Skeletal muscle tissue (tissue), 4 donors: ENCODE measurements around the gene EBI3. TPM values are rescaled to one million over a fixed set of nuclear protein-coding genes. Genes with fewer than 3 reads are reported as not detected.
"Not testable (repeated sequence)": the region's sequence is repeated elsewhere in the genome, so short reads cannot be mapped to it uniquely, and the experiment has no call there.

ENCODE experiments used
- H3K27ac ChIP-seq: one replicate; pipeline ENCODE4 v1.7.0; 2013; ENCODE audit warnings: mild to moderate bottlenecking, low read depth, low read length, inconsistent platforms
- H3K27me3 ChIP-seq, 3 donors: one replicate each; pipeline ENCODE4 v1.7.0; 2013; ENCODE audit warnings: low read length in 3 of 3; ENCODE audit not compliant: control insufficient read depth in 3 of 3, insufficient read depth in 3 of 3
- H3K36me3 ChIP-seq, 3 donors: one replicate each; pipeline ENCODE4 v1.7.0; 2013; ENCODE audit warnings: low read length in 3 of 3; ENCODE audit not compliant: control insufficient read depth in 3 of 3, insufficient read depth in 3 of 3
- H3K4me1 ChIP-seq, 3 donors: one replicate each; pipeline ENCODE4 v1.7.0; 2013; ENCODE audit warnings: low read length in 3 of 3, mild to moderate bottlenecking in 3 of 3; ENCODE audit not compliant: control insufficient read depth in 3 of 3, insufficient read depth in 3 of 3
- H3K4me3 ChIP-seq, 3 donors: one replicate each; pipeline ENCODE4 v1.7.0; 2013; ENCODE audit warnings: low read length in 3 of 3
- H3K9ac ChIP-seq, 3 donors: one replicate each; pipeline ENCODE4 v1.7.0; 2013; ENCODE audit warnings: low read length in 3 of 3, mild to moderate bottlenecking in 3 of 3, moderate library complexity in 2 of 3, low read depth in 1 of 3
- H3K9me3 ChIP-seq, 3 donors: one replicate each; pipeline ENCODE4 v1.7.0; 2013; ENCODE audit warnings: low read length in 3 of 3; ENCODE audit not compliant: control insufficient read depth in 3 of 3
- total RNA-seq: library from RNA; depleted of rRNA; stranded (reverse); fragments of >200 nt; gene quantifications from one replicate; pipeline ENCODE4 v1.2.3, GENCODE V29; 2014
- donor health status: Osteomylitis.

The EBI3 gene
- total RNA-seq, 1 donor from 2014 or later = not detected

DNA sequence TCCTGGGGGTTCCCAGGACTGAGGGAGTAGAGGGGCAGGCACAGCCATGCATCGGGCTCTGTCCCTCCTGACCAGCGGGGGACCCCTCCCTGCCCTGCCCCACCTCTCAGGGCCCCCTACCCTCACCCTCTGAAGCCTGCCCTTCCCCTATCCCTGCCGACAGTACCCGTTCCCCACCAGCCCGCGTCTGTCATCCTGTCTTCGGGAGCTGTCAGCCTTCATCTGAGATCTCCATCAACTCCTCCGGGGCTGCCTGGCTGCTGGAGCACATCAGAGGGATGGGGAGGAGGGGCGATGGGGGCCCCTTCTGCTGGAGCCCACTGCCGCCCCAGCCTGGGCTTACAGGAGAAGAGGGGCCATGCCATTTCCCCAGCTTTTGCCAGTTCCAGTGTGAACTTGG is 43.6 kb downstream of the EBI3 start:
- H3K4me3 ChIP-seq = no peak overlapping the region
- peaks cover 12 to 15% (median 12%) of the 10 kb centered on the region in 3 donors for H3K36me3 ChIP-seq
- H3K27ac ChIP-seq = no peak overlapping the region
- peaks cover 2 to 8% (median 3%) of the 10 kb centered on the region in 3 donors for H3K27me3 ChIP-seq
- H3K9ac ChIP-seq = no peak overlapping the region
- no peaks in the 10 kb centered on the region for H3K9me3 ChIP-seq
- no peaks in the 10 kb centered on the region for H3K4me1 ChIP-seq

DNA sequence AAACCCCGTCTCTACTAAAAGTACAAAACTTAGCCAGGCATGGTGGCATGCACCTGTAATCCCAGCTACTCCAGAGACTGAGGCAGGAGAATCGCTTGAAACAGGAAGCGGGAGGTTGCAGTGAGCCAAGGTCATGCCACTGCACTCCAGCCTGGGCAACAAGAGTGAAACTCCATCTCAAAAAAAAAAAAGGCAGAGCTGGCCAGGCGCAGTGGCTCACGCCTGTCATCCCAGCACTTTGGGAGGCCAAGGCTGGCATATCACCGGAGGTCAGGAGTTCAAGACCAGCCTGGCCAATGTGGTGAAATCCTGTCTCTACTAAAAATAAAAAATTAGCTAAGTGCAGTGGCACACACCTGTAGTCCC is 45.0 kb downstream of the EBI3 start:
- peaks cover 9 to 15% (median 10%) of the 10 kb centered on the region in 3 donors for H3K27me3 ChIP-seq
- H3K9ac ChIP-seq, H3K36me3 ChIP-seq, H3K9me3 ChIP-seq, H3K4me1 ChIP-seq, H3K27ac ChIP-seq, H3K4me3 ChIP-seq: not testable (repeated sequence)

DNA sequence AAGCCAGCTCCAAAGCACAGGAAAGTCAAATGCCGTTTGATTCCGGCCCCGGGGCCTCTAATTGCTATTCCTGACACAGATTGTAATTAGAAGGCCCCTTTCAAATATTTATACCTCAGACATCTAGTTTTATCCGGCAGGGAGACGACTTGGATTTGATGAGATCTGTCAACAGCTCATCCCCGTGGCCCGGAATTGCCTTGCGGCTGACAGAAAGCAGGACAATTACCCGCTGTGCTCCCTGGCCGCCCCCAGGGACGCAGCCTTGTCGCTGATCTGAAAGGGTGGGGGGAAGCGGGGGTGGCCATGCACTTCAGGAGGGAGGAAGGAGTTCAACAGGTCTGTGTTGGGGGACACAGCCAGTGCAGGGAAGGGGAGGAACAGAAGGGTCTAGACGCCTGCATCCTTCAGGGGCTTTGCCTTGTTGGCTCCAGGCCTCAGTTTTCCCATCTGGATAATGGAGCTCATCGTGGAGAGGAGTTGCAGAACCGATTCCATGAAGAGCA is 47.9 kb downstream of the EBI3 start:
- Histone ChIP-seq H3K9ac (no peak overlapping the region), H3K27me3 (peaks cover 24 to 35% (median 31%) of the 10 kb centered on the region in 3 donors), H3K36me3 (no peaks in the 10 kb centered on the region), H3K4me1 (peaks cover 0 to 3% (median 0%) of the 10 kb centered on the region in 3 donors), H3K27ac (no peak overlapping the region), H3K4me3 (no peak overlapping the region), H3K9me3 (no peaks in the 10 kb centered on the region)

DNA sequence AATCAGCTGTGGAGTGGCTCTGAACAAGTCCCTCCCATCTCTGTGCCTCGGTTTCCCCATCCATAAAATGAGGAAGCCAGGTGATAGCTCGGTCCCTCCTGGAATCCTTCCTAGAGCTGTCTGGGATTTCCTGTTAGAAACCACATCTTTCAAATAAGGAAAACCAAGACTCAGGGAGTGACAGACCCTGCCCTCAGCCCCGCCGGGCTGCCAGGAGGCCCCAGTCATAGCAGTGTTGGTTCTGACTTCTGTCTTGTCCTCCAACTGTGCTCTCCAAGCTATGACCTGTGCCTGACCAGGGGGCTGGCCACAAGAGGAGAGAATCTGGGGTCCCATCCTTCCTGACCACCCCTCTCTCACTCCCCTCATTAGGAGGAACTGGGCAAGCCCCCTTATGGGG is 48.7 kb downstream of the EBI3 start:
- Histone ChIP-seq H3K27ac (no peak overlapping the region), H3K4me1 (peaks cover 0 to 3% (median 0%) of the 10 kb centered on the region in 3 donors), H3K9ac (no peak overlapping the region), H3K36me3 (no peaks in the 10 kb centered on the region), H3K9me3 (no peaks in the 10 kb centered on the region), H3K27me3 (peaks cover 28 to 39% (median 34%) of the 10 kb centered on the region in 3 donors), H3K4me3 (no peak overlapping the region)

DNA sequence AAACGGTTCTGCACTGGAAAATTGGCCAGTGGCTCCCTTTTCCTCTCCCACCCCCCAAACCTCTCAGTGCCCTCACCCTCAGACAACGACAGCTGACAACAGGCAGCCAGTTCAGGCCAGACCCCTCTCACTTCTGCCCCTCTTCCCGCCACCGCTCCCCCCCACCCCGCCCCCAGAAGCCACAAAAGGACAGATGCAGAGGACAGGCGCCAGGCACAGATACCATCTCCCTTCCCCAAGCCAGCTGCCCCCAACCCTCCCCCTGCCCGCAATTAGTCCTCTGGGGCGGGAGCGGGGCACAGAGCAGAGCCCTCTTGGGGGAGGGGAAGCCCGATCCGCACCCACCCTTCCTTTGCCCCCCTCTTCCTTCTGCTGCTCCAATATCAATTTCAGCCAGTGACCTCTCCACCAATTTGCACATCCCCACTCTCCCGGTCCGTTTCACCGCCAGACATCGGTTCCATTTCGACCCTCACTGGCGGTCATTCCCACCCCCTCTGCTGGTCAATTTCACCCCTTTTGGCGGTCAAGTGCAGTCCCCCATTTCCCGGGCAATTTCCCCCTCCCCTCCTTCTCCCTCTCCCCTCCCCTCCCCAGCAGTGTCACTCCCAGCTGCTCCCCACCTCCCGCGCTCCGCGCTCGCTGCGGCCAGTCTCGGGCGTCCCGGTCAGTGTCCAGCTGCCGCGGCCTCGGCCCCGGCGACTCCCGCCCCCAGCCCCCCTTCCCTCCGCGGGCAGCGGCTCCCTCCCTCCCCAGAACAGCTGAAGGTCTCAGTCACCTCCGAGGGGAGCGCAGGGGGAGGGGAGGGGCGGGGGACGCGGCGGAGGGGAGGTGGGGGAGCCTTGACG is 49.3 kb downstream of the EBI3 start, which contains the start of gene SHD:
SHD (plus strand) TSS at position 848 of the 848 bp plus-strand sequence. CDS start 798 bp downstream, outside the sequence.
- H3K4me3 ChIP-seq = no peak within 1 kb of the TSS
- no peaks in the 10 kb centered on the region for H3K36me3 ChIP-seq
- H3K4me1 ChIP-seq = peaks cover 0 to 3% (median 0%) of the 10 kb centered on the region in 3 donors
- no peak within 1 kb of the TSS for H3K9ac ChIP-seq
- no peaks in the 10 kb centered on the region for H3K9me3 ChIP-seq
- H3K27me3 ChIP-seq = peaks cover 31 to 41% (median 34%) of the 10 kb centered on the region in 3 donors
- no peak within 1 kb of the TSS for H3K27ac ChIP-seq

DNA sequence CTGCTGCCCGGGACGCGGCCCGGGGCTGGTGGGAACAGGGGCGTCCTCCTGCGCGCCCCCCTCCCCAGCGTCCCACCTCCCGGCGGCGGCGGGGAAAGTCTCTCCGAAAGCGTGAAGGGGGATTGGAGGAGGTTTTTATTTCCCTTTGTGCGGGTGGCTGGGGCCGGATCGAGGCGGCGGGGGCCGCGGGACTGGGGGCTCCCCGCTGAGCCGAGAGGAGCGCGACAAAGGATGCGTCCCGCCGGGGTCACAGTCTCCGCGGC is 49.9 kb downstream of the EBI3 start:
- no peaks in the 10 kb centered on the region for H3K36me3 ChIP-seq
- no peak overlapping the region for H3K27ac ChIP-seq
- H3K4me3 ChIP-seq = no peak overlapping the region
- no peak overlapping the region for H3K9ac ChIP-seq
- H3K9me3 ChIP-seq = no peaks in the 10 kb centered on the region
- H3K27me3 ChIP-seq = peaks cover 31 to 41% (median 34%) of the 10 kb centered on the region in 3 donors
- peaks cover 0 to 3% (median 0%) of the 10 kb centered on the region in 3 donors for H3K4me1 ChIP-seq

DNA sequence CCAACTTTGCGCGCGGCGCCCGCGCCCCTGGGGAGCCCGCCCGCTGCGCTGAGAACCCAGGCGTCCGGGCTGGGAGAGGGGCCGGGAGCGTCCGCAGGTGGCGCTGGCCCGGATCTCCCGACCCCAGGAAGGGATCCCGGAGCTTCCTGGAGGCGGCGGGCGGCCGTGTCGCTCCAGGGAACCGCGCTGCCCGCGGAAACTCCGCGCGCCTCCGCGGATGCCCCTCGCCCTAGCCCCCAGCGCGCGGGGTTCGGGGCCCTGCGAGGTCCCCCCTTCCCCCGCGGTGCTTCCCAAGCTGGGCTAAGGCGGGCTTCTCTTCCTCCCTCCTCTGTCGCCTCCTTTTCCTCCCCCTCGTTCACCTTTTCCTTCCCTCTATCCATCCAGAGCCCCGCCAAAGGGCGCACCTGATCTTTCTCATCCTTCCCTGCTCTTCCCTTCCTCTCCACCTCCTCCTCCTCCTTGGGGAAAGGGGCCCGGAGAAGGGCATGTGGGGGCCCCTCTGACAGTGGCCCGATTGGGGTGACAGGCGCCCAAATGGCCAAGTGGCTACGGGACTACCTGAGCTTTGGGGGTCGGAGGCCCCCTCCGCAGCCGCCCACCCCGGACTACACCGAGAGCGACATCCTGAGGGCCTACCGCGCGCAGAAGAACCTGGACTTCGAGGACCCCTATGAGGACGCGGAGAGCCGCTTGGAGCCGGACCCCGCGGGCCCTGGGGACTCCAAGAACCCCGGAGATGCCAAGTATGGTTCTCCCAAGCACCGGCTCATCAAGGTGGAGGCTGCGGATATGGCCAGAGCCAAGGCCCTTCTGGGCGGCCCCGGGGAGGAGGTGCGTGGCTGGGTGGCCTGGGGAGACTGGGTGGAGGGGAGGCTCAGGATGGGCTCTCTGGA is 50.5 kb downstream of the EBI3 start:
- no peak overlapping the region for H3K27ac ChIP-seq
- peaks cover 31 to 47% (median 39%) of the 10 kb centered on the region in 3 donors for H3K27me3 ChIP-seq
- no peak overlapping the region for H3K4me3 ChIP-seq
- no peaks in the 10 kb centered on the region for H3K36me3 ChIP-seq
- no peaks in the 10 kb centered on the region for H3K9me3 ChIP-seq
- H3K4me1 ChIP-seq = peaks cover 0 to 3% (median 0%) of the 10 kb centered on the region in 3 donors
- H3K9ac ChIP-seq = no peak overlapping the region

DNA sequence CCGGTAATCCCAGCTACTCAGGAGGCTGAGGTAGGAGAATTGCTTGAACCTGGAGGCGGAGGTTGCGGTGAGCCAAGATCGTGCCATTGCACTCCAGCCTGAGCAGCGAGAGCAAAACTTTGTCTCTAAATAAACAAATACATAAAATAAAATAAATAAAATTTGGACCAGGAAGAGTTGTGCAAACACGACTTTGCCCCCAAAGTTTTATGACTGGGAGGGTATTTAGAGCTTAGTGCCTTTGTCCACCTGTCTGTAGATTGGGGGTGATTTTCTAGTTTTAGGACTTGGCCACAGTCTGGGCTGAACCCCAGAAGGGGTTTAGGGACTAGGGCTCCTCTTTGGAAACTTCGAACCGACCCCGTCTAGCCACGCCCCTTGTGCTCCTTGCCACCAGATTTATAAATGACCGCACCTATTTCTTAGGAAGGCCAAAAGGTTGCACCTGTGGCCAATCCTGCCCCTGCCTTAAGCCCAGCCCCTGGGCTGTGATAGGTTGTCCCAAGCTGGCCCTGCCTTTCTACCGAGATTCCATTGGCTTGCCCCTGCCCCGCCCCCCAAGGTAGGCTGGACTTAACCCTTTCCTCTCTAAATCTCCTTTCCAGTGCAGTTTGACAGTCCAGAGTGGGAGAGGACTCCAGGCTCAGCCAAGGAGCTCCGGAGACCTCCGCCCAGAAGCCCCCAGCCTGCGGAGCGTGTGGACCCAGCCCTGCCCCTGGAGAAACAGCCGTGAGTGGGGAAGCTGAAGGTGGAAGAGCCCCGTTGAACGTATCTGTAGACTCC is 55.0 kb downstream of the EBI3 start:
- Histone ChIP-seq H3K9ac (no peak overlapping the region), H3K27me3 (peaks cover 22 to 42% (median 37%) of the 10 kb centered on the region in 3 donors), H3K4me1 (peaks cover 0 to 3% (median 0%) of the 10 kb centered on the region in 3 donors)

DNA sequence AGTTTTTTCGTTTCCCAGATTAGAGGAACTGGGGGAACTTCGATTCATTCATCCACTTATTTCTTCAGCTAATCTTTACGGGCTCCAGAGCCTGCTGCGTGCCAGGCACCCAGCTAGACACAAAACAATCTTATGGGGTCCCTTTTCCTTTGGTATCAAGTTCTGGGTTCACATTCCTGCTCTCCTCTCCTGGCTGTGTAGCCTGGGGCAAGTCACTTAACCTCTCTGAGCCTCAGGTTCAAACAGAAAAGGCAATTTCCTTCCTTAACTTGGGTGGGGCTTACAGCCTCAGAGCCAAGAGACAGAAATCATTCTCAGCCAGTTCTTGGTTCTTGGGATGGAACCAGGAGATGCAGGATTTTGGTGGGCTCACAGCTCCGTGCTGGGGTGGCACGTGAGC is 55.7 kb downstream of the EBI3 start:
- Histone ChIP-seq H3K36me3 (no peaks in the 10 kb centered on the region), H3K9me3 (no peaks in the 10 kb centered on the region), H3K9ac (no peak overlapping the region), H3K27ac (no peak overlapping the region), H3K4me1 (no peaks in the 10 kb centered on the region), H3K4me3 (no peak overlapping the region), H3K27me3 (peaks cover 15 to 37% (median 31%) of the 10 kb centered on the region in 3 donors)

More for the DNA sequence above, 55.0 kb downstream of the EBI3 start:
- H3K36me3 ChIP-seq = no peaks in the 10 kb centered on the region
- H3K4me3 ChIP-seq = no peak overlapping the region
- H3K9me3 ChIP-seq = no peaks in the 10 kb centered on the region
- no peak overlapping the region for H3K27ac ChIP-seq
